Fibroblast of mammary gland (primary cell): Measurements from ENCODE around the gene PICK1.

ENCODE experiments used
- DNase-seq: peaks from one replicate; pipeline ENCODE4 v3.0.0-alpha.2; 2010; ENCODE audit warnings: low read depth
- H3K4me3 ChIP-seq: 2 replicates; pipeline ENCODE4 v1.5.1; 2011; ENCODE audit warnings: low read depth, mild to moderate bottlenecking, low read length, moderate library complexity; ENCODE audit not compliant: control insufficient read depth
- TF ChIP-seq, protein P1 (sequence below): conservative IDR thresholded peaks from 2 replicates; pipeline ENCODE4 v1.5.1; 2011; ENCODE audit warnings: low read depth, low read length, inconsistent platforms; ENCODE audit not compliant: control insufficient read depth, insufficient read depth

The PICK1 gene

DNA sequence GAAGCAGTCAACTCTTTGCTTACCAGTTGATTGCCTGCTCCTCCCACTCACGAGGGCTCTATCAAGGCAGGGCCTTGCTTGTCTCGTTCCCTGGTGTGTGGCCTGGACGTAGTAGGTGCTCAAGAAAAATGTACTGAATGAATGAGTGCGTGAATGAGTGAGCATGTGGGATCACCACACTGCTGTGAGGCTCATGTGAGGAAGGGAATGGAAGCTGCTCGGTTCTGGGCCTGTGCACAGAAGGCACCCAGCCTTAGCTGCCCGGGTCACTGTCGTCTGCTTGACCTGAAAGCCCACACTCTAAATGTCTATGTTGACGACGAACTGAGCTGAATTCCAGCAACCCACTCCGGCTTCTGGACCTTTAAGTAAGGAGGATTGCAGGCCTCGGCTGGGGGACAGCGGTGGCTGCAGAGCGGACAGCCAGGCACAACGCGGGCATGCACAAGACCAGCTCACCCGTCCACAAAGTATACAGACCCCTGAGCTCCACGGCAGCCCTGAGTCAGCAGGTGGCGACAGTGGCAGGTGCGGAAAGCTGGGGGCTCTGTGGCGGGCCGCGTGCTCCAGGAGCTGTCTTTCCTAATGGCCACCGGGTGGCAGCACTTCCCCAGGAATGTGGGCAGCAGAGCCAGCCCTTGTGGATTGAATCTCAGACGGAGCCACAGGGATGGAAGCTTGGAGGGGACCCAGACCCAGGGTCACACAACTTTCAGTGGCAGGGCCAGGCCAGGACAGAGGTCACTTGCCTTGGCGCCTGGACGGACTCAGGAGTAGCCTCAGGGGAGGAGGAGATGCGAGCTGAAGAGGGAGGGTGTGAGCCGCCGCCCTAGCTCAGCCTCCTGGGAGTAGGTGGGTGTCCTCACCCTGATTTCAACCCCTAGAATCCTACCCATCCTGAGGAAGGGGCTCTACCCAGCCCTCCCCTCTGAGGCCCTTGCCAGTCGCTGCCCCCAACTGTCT is 5.0 kb upstream of the PICK1 start:
- no peak overlapping the region for H3K4me3 ChIP-seq
- TF ChIP-seq, protein P1, sequence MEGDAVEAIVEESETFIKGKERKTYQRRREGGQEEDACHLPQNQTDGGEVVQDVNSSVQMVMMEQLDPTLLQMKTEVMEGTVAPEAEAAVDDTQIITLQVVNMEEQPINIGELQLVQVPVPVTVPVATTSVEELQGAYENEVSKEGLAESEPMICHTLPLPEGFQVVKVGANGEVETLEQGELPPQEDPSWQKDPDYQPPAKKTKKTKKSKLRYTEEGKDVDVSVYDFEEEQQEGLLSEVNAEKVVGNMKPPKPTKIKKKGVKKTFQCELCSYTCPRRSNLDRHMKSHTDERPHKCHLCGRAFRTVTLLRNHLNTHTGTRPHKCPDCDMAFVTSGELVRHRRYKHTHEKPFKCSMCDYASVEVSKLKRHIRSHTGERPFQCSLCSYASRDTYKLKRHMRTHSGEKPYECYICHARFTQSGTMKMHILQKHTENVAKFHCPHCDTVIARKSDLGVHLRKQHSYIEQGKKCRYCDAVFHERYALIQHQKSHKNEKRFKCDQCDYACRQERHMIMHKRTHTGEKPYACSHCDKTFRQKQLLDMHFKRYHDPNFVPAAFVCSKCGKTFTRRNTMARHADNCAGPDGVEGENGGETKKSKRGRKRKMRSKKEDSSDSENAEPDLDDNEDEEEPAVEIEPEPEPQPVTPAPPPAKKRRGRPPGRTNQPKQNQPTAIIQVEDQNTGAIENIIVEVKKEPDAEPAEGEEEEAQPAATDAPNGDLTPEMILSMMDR = peak; percentile 59

DNA sequence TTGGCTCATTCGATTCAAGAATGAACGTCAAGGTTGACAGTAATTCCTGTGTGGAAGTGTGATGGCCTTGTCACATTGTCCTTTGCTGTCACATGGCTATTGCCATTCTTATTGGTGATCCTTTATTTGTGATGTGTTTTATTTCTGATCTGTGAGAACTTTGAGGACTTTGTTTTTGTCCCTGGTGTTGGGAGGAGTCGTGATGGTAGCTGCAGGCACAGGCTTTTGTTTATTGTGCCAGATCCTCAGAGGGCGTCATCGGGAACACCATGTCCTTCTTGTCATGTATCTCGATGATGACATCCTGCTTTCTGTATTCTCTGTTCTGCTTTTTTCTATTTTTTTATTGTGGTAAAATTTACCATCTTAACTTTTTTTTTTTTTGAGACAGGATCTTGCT is 5.6 kb downstream of the PICK1 start:
- H3K4me3 ChIP-seq = no peak overlapping the region
- TF ChIP-seq, protein P1 = no peak
- no peak for DNase-seq

More for the DNA sequence above, 5.0 kb upstream of the PICK1 start:
- DNase-seq = peak; percentile 63

DNA sequence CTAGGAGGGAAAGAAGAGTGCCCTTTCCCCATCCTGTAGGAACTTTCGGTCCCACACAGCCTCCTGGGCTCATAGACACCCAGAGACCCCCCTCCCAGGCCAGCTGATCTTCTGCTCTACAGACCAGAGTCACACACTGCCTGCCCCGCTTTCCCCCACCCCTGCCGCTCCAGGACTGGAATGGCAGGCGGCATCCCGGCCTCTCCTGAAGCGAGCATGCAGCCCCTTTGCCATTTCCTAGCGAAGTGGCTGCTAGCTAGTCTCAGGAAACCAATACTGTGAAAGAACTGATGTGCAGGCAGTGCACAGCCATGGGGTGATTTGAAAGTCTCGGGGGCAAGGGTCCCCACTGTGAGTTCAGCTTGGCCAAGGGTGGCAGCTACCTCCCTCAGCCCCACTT is 8.3 kb downstream of the PICK1 start:
- DNase-seq = no peak
- H3K4me3 ChIP-seq = no peak overlapping the region
- TF ChIP-seq, protein P1 = no peak

DNA sequence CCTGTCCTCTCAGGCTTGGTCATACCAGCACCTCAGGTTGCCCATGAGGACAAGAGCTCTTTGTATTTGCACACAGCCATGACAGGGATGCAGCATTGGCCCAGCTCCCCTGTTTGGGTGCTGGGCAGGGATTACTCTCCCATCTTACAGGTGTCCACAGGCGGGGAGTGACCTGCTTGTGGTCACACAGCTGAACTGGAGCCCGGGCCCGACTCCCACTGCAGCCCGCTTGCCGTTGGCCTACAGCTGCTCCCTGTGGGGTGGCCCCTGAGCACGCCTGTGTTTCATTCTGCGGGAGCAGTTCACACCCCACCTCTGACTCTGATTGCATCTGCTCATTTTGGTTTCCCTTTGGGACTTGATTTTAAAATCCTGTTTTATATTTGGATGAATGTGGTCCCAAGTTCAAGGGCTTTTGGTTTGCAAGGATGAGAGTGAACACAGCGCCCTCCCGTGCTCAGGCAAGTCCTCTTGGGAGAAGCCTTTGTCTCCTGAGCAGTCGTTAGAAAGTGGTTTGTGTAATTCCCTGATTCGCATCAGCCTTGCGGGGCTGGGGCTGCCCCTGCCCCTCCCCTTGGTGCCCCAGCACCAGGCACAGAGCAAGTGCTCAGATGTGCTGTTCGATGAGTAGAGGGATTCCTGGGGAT is 9.3 kb downstream of the PICK1 start:
- H3K4me3 ChIP-seq = no peak overlapping the region
- TF ChIP-seq, protein P1 = peak; percentile 4
- DNase-seq = no peak

DNA sequence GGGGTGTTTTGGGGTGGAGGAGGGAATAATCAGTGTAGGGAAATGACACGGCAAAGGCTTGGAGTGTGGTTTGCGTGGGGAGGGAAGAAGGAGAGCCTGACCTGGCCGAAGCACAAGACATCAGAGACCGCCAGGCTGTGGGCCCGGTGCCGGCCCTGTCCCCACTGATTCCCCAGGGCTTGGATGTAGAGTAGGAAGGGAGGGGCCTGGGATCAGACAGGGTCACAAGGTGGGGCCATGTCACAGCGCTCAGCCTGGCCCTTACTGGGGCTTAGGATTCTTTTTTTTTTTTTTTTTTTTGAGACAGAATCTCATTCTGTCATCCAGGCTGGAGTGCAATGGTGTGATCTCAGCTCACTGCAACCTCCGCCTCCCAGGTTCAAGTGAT is 9.8 kb downstream of the PICK1 start:
- no peak for DNase-seq
- no peak overlapping the region for H3K4me3 ChIP-seq
- TF ChIP-seq, protein P1 = no peak

DNA sequence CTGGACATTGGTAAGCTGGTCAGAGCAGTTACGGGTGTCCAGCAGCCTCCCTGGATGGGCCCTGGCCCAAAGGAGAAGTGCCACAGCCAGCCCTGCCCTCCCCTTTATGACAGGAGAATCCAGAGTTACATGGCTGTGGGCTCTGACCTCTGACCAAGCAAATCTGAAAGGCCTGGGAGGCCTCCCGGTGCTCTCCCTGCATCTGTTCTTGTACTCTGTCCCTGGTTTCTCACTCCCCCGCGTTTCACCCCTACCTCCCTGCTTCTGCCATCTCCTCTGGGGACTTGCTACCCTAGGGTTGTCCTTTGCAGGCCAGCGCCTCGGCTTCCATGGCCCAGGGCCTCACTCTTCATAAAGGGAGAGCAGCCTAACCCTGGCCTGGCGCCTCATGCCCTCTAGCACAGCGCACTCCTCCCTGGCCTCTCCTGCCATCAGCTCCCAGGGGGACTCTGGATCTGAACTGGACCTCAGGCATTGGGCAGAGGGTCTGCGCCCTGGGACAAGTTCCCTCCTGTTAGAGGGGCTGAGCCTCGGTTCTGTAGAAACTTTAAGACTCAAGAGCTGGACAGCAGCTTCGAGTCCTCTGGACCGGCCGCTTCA is 10.7 kb downstream of the PICK1 start:
- DNase-seq = no peak
- TF ChIP-seq, protein P1 = no peak
- H3K4me3 ChIP-seq = no peak overlapping the region
